Neural progenitor cell (in vitro differentiated cells): Measurements from ENCODE around the gene FBXO34. TPM values are rescaled to one million over a fixed set of nuclear protein-coding genes. Genes with fewer than 3 reads are reported as not detected.

Experiments used
- small RNA-seq: library from RNA; depleted of rRNA; stranded (forward); fragments of <200 nt; gene quantifications from one replicate; pipeline ENCODE3, GENCODE V24; 2015
- total RNA-seq: library from RNA; depleted of rRNA; stranded (reverse); fragments of >200 nt; gene quantifications from 2 replicates; pipeline ENCODE4 v1.2.3, GENCODE V29; 2015; ENCODE audit warnings: low replicate concordance

The FBXO34 gene
- total RNA-seq, 1 donor from 2014 or later: 23.2 TPM

Small RNAs within 50 kb of the gene (small RNA-seq; reads per million reads assigned to genes)
- gene AL356801.1: not detected

Other genes starting within 250 kb of the FBXO34 start
- gene WDHD1, start 244.3 kb upstream of the FBXO34 start, total RNA-seq: 62.3 and 82.0 TPM in 2 replicates
- 19.9 and 32.6 TPM in 2 replicates for gene SOCS4, start 244.2 kb upstream of the FBXO34 start, total RNA-seq
- gene MAPK1IP1L, start 219.8 kb upstream of the FBXO34 start, total RNA-seq: 72.6 and 125 TPM in 2 replicates
- 0.99 TPM in 1 of 2 replicates, not detected in the other for gene LGALS3, start 142.2 kb upstream of the FBXO34 start, total RNA-seq
- gene DLGAP5, start 79.8 kb upstream of the FBXO34 start, total RNA-seq: 191 and 313 TPM in 2 replicates
- 19.9 and 28.8 TPM in 2 replicates for gene ATG14, start 140.4 kb downstream of the FBXO34 start, total RNA-seq
- not detected in 2 replicates for gene TBPL2, start 169.2 kb downstream of the FBXO34 start, total RNA-seq